Left lung (tissue), 10 donors: ENCODE data around the gene FAU. TPM values are rescaled to one million over a fixed set of nuclear protein-coding genes. Genes with fewer than 3 reads are reported as not detected.

Source experiments
- ATAC-seq: fragments of 200-7000 bp; cut with Tn5 transposase; one replicate; pipeline ENCODE4 v1.9.1; 2020; ENCODE audit warnings: moderate library complexity
- DNase-seq, 4 donors: peaks; one replicate each; pipeline ENCODE4 v3.0.0-alpha.2; 2013 to 2020
- H3K27ac ChIP-seq, 2 donors: fragments of 200-600 bp; sonication (generic) in 1 of 2; one replicate each; pipeline versions ENCODE4 v1.5.0 to v1.8.0; 2020 to 2021
- H3K27me3 ChIP-seq, 2 donors: fragments of 200-600 bp; sonication (generic) in 1 of 2; one replicate each; pipeline versions ENCODE4 v1.5.0 to v1.8.0; 2020 to 2021
- H3K36me3 ChIP-seq, 2 donors: fragments of 200-600 bp; sonication (generic) in 1 of 2; one replicate each; pipeline versions ENCODE4 v1.5.0 to v1.8.0; 2020 to 2021
- H3K4me1 ChIP-seq, 2 donors: fragments of 200-600 bp; one replicate each; pipeline ENCODE4 v1.8.0; 2021
- H3K4me3 ChIP-seq, 2 donors: fragments of 200-600 bp; sonication (generic) in 1 of 2; one replicate each; pipeline versions ENCODE4 v1.5.0 to v1.8.0; 2020 to 2021; ENCODE audit warnings: mild to moderate bottlenecking in 1 of 2
- H3K9me3 ChIP-seq, 2 donors: fragments of 200-600 bp; sonication (generic) in 1 of 2; one replicate each; pipeline versions ENCODE4 v1.5.0 to v1.8.0; 2020 to 2021
- intact Hi-C, 2 donors: fragments of 100-400 bp; cut with DNase I; formaldehyde crosslinking; loops; one replicate each; pipeline versions ENCODE4 v1.11.2 to v1.14.2; 2022
- polyA plus RNA-seq, 6 donors: library from polyadenylated mRNA; unstranded; fragments of 120-200 nt; gene quantifications; one replicate each; pipeline ENCODE4 v1.2.1, GENCODE V29; 2013; ENCODE audit not compliant: insufficient read length in 6 of 6
- total RNA-seq, 2 donors: library from RNA; stranded (reverse); fragmentation: NEBNext Ultra II Directional; extraction: Animal tissue kit (Norgen Biotek cat#: 25700); gene quantifications; one replicate each; pipeline ENCODE4 v1.2.1, GENCODE V29; 2021
- TF ChIP-seq, protein P1 (sequence below), 2 donors: fragments of 200-600 bp; sonication (generic) in 1 of 2; IDR thresholded peaks; one replicate each; pipeline versions ENCODE4 v1.5.0 to v1.8.0; 2021; ENCODE audit warnings: antibody characterized with exemption in 2 of 2
- donor health status: DM: no; HTN: yes; CAD: no.
- donor health status: DM: no; HTN: no; CAD: no.

Gene FAU
- total and polyA plus RNA-seq, 8 donors: 621 to 1,036 (median 818) TPM

- no peaks in the 10 kb centered on the region for H3K27me3 ChIP-seq
- intact Hi-C loops: no loop called here
- H3K9me3 ChIP-seq: no peaks in the 10 kb centered on the region
- H3K4me3 ChIP-seq: peak overlapping the region; percentile 84 to 98
- peak overlapping the region; percentile 98 for H3K27ac ChIP-seq
- ATAC-seq (peak; percentile 89), DNase-seq (peak in 3 of 4 donors; percentile 91 to 95 (median 91))
- H3K4me1 ChIP-seq: peaks cover 16 to 32% of the 10 kb centered on the region in 2 donors
- H3K36me3 ChIP-seq: peaks cover 0 to 29% of the 10 kb centered on the region in 2 donors
- TF ChIP-seq, protein P1, sequence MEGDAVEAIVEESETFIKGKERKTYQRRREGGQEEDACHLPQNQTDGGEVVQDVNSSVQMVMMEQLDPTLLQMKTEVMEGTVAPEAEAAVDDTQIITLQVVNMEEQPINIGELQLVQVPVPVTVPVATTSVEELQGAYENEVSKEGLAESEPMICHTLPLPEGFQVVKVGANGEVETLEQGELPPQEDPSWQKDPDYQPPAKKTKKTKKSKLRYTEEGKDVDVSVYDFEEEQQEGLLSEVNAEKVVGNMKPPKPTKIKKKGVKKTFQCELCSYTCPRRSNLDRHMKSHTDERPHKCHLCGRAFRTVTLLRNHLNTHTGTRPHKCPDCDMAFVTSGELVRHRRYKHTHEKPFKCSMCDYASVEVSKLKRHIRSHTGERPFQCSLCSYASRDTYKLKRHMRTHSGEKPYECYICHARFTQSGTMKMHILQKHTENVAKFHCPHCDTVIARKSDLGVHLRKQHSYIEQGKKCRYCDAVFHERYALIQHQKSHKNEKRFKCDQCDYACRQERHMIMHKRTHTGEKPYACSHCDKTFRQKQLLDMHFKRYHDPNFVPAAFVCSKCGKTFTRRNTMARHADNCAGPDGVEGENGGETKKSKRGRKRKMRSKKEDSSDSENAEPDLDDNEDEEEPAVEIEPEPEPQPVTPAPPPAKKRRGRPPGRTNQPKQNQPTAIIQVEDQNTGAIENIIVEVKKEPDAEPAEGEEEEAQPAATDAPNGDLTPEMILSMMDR (IDR thresholded peaks at IDR 0.05): no peak
These were observed 13.2 kb upstream of the FAU start for GRCh38 chr11:65134952-65135632.

- Histone ChIP-seq H3K4me1 (peaks cover 16 to 32% of the 10 kb centered on the region in 2 donors), H3K9me3 (no peaks in the 10 kb centered on the region), H3K27me3 (no peaks in the 10 kb centered on the region), H3K36me3 (peaks cover 0 to 36% of the 10 kb centered on the region in 2 donors), H3K4me3 (peak within 1 kb of the TSS; percentile 84 to 98), H3K27ac (peak within 1 kb of the TSS; percentile 98)
- intact Hi-C loops: no loop called here
- DNase-seq: peak; percentile 92 to 96 (median 94)
- TF ChIP-seq, protein P1 (IDR thresholded peaks at IDR 0.05): no peak
- peak; percentile 90 for ATAC-seq
These were observed 12.5 kb upstream of the FAU start, which contains the start of gene SYVN1 for GRCh38 chr11:65134240-65134951. Gene SYVN1 (minus strand): TSS chr11:65134519. CDS start chr11:65133601, 918 bp downstream.

DNA sequence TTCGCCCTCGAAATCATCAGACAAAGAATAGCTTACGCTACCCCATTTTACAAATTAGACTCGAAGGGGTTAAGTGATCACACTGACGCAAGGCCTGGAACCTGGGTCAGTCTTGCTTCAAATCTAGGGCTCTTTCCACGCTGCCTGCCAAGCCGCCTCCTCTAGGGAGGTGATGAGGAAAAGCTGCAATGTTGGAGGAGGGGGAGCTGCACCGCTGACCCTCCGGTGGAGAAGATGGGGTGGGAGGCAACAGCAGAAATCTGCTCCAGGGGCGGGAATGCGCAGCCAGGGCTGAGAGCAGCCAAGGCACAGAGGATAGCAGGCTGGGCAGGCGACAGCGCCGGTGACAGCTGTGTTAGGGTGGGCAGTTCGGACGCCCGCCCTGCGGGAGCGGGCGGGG is 11.8 kb upstream of the FAU start:
- TF ChIP-seq, protein P1 (IDR thresholded peaks at IDR 0.05): no peak
- ATAC-seq (peak; percentile 0), DNase-seq (peak in 2 of 4 donors; percentile 40 to 46)
- peak overlapping the region; percentile 84 to 98 for H3K4me3 ChIP-seq
- no peaks in the 10 kb centered on the region for H3K27me3 ChIP-seq
- H3K4me1 ChIP-seq: peaks cover 16 to 32% of the 10 kb centered on the region in 2 donors
- peak overlapping the region; percentile 98 for H3K27ac ChIP-seq
- intact Hi-C loops: no loop called here
- no peaks in the 10 kb centered on the region for H3K9me3 ChIP-seq
- peaks cover 0 to 43% of the 10 kb centered on the region in 2 donors for H3K36me3 ChIP-seq

DNA sequence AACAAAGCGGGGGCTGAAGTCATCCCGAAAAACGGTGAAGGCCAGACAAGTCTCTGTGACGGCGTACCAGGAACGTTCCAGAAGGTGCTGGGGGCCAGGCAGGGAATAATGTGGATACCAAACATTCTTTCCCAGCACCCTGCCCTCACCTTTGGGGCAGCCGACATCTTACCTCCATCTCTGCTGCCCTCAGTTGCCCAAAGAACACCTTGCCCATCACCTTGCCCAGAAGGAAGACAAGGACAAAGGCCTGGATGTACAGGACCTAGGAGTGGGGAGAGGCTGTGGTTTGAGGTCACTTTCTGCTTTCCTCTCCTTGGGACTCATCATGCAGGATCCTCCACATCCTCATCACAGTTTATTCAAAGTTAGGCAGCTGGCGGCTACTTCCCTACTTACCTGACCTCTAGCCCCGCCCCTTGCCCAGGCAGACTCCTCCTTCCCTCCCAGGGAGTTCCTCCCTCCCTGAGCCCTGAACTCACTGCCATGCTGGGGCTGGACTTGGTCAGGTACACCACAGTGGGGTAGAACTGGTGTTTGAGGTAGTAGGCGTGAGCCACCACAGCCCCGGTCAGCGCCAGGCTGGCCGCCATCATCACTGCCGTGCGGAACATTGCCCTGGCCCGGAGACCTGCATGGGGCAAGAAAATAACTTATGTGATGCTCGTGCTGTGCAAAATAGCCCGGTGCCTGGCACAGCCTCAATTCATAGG is 11.2 kb upstream of the FAU start:
- DNase-seq (peak in 2 of 4 donors; percentile 80 to 93), ATAC-seq (peak; percentile 39)
- H3K27me3 ChIP-seq: no peaks in the 10 kb centered on the region
- TF ChIP-seq, protein P1 (IDR thresholded peaks at IDR 0.05): no peak
- intact Hi-C loops: no loop called here
- H3K4me1 ChIP-seq: peaks cover 16 to 32% of the 10 kb centered on the region in 2 donors
- H3K27ac ChIP-seq: peak overlapping the region in 1 of 2 donors; percentile 98
- H3K36me3 ChIP-seq: peaks cover 0 to 48% of the 10 kb centered on the region in 2 donors
- peak overlapping the region; percentile 84 to 98 for H3K4me3 ChIP-seq
- H3K9me3 ChIP-seq: no peaks in the 10 kb centered on the region
